HEK293 (cell line): ENCODE measurements around the gene FHIT.

Experiments used
- CTCF ChIA-PET: fragments of 350-600 bp; formaldehyde crosslinking; extraction: SDS; loops from one replicate; lab custom pipeline; 2021; ENCODE audit warnings: antibody characterized with exemption; lab: Yijun Ruan, JAX
- POLR2A ChIA-PET: fragments of 300-600 bp; formaldehyde crosslinking; extraction: SDS; loops from one replicate; lab custom pipeline; 2020; ENCODE audit warnings: antibody characterized with exemption, inconsistent platforms; lab: Yijun Ruan, JAX
- H3K27ac ChIP-seq: fragments of 200-500 bp; sonication (Bioruptor generic); 2 replicates; pipeline ENCODE4 v1.5.1; 2014; ENCODE audit warnings: low read depth, low read length, control low read depth, inconsistent platforms; ENCODE audit errors: extremely low read depth
- H3K36me3 ChIP-seq, 2 experiments: fragments of 200-500 bp in 1 of 2; sonication (Bioruptor generic) in 1 of 2; 1 replicate in 1 of 2; 2 replicates in 1 of 2; pipeline ENCODE4 v1.5.1; 2014 to 2017; ENCODE audit warnings: inconsistent platforms in 2 of 2, low read length in 2 of 2; ENCODE audit not compliant: control insufficient read depth in 2 of 2, insufficient read depth in 1 of 2
- H3K4me1 ChIP-seq: fragments of 200-500 bp; sonication (Bioruptor generic); 2 replicates; pipeline ENCODE4 v1.5.1; 2014; ENCODE audit warnings: mild to moderate bottlenecking, low read length, inconsistent platforms; ENCODE audit not compliant: control insufficient read depth, insufficient read depth
- H3K4me3 ChIP-seq: 2 replicates; pipeline ENCODE4 v1.5.1; 2011; ENCODE audit warnings: low read depth, mild to moderate bottlenecking, control low read depth, low read length, moderate library complexity
- H3K9me3 ChIP-seq: fragments of 200-500 bp; sonication (Bioruptor generic); 2 replicates; pipeline ENCODE4 v1.5.1; 2014; ENCODE audit warnings: low read depth, low read length, inconsistent platforms; ENCODE audit not compliant: control insufficient read depth, insufficient read depth
- GFI1B ChIP-seq: fragments of 450-650 bp; formaldehyde crosslinking; IDR thresholded peaks from 2 replicates; pipeline ENCODE4 v1.5.1; 2016; ENCODE audit warnings: missing biosample characterization, missing genetic modification characterization
- KLF10 ChIP-seq: fragments of 450-650 bp; IDR thresholded peaks from 2 replicates; pipeline ENCODE4 v1.5.1; 2018; ENCODE audit warnings: missing biosample characterization, mild to moderate bottlenecking, missing genetic modification characterization
- KLF8 ChIP-seq: fragments of 450-650 bp; formaldehyde crosslinking; IDR thresholded peaks from 2 replicates; pipeline ENCODE4 v1.5.1; 2016; ENCODE audit warnings: missing biosample characterization, missing genetic modification characterization
- MYNN ChIP-seq: fragments of 450-650 bp; formaldehyde crosslinking; IDR thresholded peaks from 2 replicates; pipeline ENCODE4 v1.5.1; 2016; ENCODE audit warnings: missing biosample characterization, missing genetic modification characterization, borderline replicate concordance
- OSR2 ChIP-seq: fragments of 450-650 bp; formaldehyde crosslinking; IDR thresholded peaks from 2 replicates; pipeline ENCODE4 v1.5.1; 2016; ENCODE audit warnings: missing biosample characterization, missing genetic modification characterization
- WT1 ChIP-seq: fragments of 450-650 bp; formaldehyde crosslinking; IDR thresholded peaks from 2 replicates; pipeline ENCODE4 v1.5.1; 2016; ENCODE audit warnings: missing biosample characterization, missing genetic modification characterization
- ZEB2 ChIP-seq: fragments of 450-650 bp; formaldehyde crosslinking; IDR thresholded peaks from 2 replicates; pipeline ENCODE4 v1.5.1; 2016; ENCODE audit warnings: missing biosample characterization, missing genetic modification characterization
- ZNF10 ChIP-seq: fragments of 450-650 bp; formaldehyde crosslinking; IDR thresholded peaks from 2 replicates; pipeline ENCODE4 v1.5.1; 2017; ENCODE audit warnings: missing biosample characterization, missing genetic modification characterization
- ZNF174 ChIP-seq: fragments of 450-650 bp; formaldehyde crosslinking; IDR thresholded peaks from 2 replicates; pipeline ENCODE4 v1.5.0; 2017; ENCODE audit warnings: missing biosample characterization, mild to moderate bottlenecking, missing genetic modification characterization
- ZNF19 ChIP-seq: fragments of 450-650 bp; formaldehyde crosslinking; IDR thresholded peaks from 2 replicates; pipeline ENCODE4; 2016; ENCODE audit warnings: missing biosample characterization, missing genetic modification characterization, low read depth
- ZNF221 ChIP-seq: fragments of 450-650 bp; formaldehyde crosslinking; IDR thresholded peaks from 2 replicates; pipeline ENCODE4 v1.5.1; 2017; ENCODE audit warnings: missing biosample characterization, missing genetic modification characterization, borderline replicate concordance
- ZNF341 ChIP-seq: fragments of 450-650 bp; formaldehyde crosslinking; IDR thresholded peaks from 2 replicates; pipeline ENCODE4; 2016; ENCODE audit warnings: low read depth, missing biosample characterization, missing genetic modification characterization
- ZNF549 ChIP-seq: fragments of 450-650 bp; IDR thresholded peaks from 2 replicates; pipeline ENCODE4 v1.5.1; 2018; ENCODE audit warnings: missing biosample characterization, missing genetic modification characterization, mild to moderate bottlenecking, inconsistent platforms, moderate library complexity
- ZNF768 ChIP-seq: fragments of 450-650 bp; formaldehyde crosslinking; IDR thresholded peaks from 2 replicates; pipeline ENCODE4 v1.5.1; 2018; ENCODE audit warnings: missing biosample characterization, mild to moderate bottlenecking, missing genetic modification characterization
- ZNF777 ChIP-seq: fragments of 450-650 bp; formaldehyde crosslinking; IDR thresholded peaks from 2 replicates; pipeline ENCODE4 v1.5.1; 2017; ENCODE audit warnings: missing biosample characterization, missing genetic modification characterization, borderline replicate concordance
- TF ChIP-seq, protein P1 (sequence below): fragments of 450-650 bp; formaldehyde crosslinking; IDR thresholded peaks from 2 replicates; pipeline ENCODE4 v1.5.0; 2017; ENCODE audit warnings: missing biosample characterization, missing genetic modification characterization, borderline replicate concordance
- TF ChIP-seq, protein P2 (sequence below): fragments of 450-650 bp; formaldehyde crosslinking; IDR thresholded peaks from 2 replicates; pipeline ENCODE4; 2016; ENCODE audit warnings: missing biosample characterization, missing genetic modification characterization
- TF ChIP-seq, protein P3 (sequence below): fragments of 450-650 bp; formaldehyde crosslinking; IDR thresholded peaks from 2 replicates; pipeline ENCODE4 v1.5.1; 2016; ENCODE audit warnings: missing biosample characterization, missing genetic modification characterization
- TF ChIP-seq, protein P4 (sequence below): fragments of 450-650 bp; formaldehyde crosslinking; IDR thresholded peaks from 2 replicates; pipeline ENCODE4 v1.5.1; 2016; ENCODE audit warnings: missing biosample characterization, missing genetic modification characterization
- TF ChIP-seq, protein P5 (sequence below): fragments of 450-650 bp; formaldehyde crosslinking; IDR thresholded peaks from 2 replicates; pipeline ENCODE4 v1.5.1; 2016; ENCODE audit warnings: missing biosample characterization, missing genetic modification characterization, borderline replicate concordance
- TF ChIP-seq, protein P6 (sequence below): fragments of 450-650 bp; IDR thresholded peaks from 2 replicates; pipeline ENCODE4 v1.5.1; 2018; ENCODE audit warnings: missing biosample characterization, missing genetic modification characterization

The FHIT gene

DNA sequence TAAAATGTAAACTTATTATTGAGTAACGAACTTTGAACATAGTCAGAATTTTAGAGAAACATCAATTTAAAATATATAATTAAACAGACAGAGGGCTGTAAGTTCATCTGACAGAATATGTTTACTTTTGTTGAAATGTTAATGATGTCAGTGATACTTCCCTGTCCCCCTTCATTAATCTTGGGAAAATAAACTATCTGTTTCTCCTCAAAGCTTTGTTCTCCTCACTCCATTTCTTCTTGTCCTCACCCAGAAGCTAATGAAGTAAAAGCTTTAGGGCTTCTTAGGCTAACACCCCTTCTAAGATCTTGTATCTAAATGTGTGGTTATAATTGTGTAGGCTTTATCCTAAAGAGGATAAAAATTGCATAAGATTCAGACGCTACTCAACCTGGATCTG lies 1031.8 kb downstream of the FHIT start (continued):
- TF ChIP-seq, protein P1, sequence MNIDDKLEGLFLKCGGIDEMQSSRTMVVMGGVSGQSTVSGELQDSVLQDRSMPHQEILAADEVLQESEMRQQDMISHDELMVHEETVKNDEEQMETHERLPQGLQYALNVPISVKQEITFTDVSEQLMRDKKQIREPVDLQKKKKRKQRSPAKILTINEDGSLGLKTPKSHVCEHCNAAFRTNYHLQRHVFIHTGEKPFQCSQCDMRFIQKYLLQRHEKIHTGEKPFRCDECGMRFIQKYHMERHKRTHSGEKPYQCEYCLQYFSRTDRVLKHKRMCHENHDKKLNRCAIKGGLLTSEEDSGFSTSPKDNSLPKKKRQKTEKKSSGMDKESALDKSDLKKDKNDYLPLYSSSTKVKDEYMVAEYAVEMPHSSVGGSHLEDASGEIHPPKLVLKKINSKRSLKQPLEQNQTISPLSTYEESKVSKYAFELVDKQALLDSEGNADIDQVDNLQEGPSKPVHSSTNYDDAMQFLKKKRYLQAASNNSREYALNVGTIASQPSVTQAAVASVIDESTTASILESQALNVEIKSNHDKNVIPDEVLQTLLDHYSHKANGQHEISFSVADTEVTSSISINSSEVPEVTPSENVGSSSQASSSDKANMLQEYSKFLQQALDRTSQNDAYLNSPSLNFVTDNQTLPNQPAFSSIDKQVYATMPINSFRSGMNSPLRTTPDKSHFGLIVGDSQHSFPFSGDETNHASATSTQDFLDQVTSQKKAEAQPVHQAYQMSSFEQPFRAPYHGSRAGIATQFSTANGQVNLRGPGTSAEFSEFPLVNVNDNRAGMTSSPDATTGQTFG, result no peak
- TF ChIP-seq ZNF10 (tag by site-specific recombination) (no peak), ZEB2 (tag by site-specific recombination) (no peak), WT1 (tag by site-specific recombination) (no peak), ZNF549 (tag by site-specific recombination) (no peak), ZNF19 (tag by site-specific recombination) (no peak)
- TF ChIP-seq, protein P2, sequence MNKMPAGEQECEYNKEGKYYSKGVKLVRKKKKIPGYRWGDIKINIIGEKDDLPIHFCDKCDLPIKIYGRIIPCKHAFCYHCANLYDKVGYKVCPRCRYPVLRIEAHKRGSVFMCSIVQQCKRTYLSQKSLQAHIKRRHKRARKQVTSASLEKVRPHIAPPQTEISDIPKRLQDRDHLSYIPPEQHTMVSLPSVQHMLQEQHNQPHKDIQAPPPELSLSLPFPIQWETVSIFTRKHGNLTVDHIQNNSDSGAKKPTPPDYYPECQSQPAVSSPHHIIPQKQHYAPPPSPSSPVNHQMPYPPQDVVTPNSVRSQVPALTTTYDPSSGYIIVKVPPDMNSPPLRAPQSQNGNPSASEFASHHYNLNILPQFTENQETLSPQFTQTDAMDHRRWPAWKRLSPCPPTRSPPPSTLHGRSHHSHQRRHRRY, result no peak
- TF ChIP-seq, protein P3, sequence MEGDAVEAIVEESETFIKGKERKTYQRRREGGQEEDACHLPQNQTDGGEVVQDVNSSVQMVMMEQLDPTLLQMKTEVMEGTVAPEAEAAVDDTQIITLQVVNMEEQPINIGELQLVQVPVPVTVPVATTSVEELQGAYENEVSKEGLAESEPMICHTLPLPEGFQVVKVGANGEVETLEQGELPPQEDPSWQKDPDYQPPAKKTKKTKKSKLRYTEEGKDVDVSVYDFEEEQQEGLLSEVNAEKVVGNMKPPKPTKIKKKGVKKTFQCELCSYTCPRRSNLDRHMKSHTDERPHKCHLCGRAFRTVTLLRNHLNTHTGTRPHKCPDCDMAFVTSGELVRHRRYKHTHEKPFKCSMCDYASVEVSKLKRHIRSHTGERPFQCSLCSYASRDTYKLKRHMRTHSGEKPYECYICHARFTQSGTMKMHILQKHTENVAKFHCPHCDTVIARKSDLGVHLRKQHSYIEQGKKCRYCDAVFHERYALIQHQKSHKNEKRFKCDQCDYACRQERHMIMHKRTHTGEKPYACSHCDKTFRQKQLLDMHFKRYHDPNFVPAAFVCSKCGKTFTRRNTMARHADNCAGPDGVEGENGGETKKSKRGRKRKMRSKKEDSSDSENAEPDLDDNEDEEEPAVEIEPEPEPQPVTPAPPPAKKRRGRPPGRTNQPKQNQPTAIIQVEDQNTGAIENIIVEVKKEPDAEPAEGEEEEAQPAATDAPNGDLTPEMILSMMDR (tag by site-specific recombination), result no peak

DNA sequence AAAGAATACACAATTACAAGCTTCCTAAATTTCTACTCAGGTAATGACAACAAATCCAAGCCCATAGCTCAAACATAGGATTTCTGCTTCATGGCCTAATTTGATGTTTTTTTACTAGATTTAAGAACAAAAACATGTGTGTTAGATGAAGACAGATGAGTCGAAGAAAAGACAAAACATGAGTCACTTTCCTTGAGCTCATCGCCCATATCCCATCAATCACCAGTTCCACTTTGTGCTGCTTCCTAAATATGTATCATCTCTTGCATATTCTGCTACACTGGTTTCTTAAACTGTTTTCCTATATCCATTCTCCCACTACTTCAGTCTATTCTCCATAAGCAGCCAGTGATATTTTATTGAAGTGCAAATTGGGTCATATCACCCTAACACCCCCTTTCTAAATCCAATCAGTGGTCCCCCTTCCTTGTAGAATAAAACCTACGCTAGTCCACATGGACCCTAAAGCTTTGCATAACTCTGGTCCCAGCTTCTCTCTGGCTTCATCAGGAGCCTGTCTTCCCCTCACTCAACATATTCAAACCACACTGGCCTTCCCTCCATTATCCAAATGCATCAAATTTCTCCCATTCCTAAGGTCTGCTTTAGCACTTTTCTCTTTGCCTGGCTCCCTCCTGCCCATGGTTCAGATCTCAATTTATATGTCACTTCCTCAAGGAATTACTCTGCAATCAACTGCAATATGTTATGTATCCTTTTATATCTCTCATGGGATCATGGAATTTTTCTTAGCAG lies 1033.9 kb downstream of the FHIT start:
- Histone ChIP-seq H3K4me1 (0 out of 2 replicates have a peak, but pooled peaks cover 2% of the 10 kb centered on the region), H3K4me3 (no peak overlapping the region), H3K27ac (no peak overlapping the region), H3K9me3 (no peaks in the 10 kb centered on the region)
- TF ChIP-seq ZNF768 (tag by site-specific recombination) (no peak), KLF10 (tag by site-specific recombination) (no peak), GFI1B (tag by site-specific recombination) (no peak), ZNF174 (no peak), OSR2 (tag by site-specific recombination) (no peak), WT1 (tag by site-specific recombination) (no peak), KLF8 (tag by site-specific recombination) (no peak), ZNF221 (tag by site-specific recombination) (no peak)
- TF ChIP-seq, all 188 proteins: peak for 0
- ChIA-PET POLR2A (no interaction called here), CTCF (no interaction called here)
- H3K36me3 ChIP-seq, result no peaks in the 10 kb centered on the region

DNA sequence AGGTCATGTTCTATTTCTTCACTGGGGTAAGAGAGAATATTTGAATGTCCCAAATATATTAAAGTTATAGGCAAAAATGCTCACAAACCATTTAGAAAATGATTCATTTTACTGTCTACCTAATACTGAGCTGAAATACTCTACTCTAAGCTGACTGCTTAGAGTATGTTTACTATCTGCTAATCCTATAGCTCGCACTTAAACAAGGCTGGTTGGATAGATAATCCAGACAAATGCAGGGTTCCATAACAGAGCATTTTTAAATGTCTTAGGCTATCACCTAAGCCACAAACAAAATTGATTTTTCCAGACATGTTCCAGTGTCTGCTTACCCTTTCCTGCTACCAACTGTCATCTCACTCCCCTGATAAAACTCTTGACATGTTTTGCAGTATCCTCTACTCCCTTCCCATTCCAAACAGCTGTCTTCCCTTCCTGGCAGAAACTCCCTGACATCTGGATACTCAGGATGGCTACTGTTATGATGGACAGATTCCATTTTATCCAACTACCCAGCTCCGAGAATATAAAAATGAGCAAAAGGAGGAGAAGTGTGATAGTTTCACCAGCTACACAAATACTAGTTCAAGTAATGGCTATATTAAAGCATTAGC lies 1034.7 kb downstream of the FHIT start:
- CTCF ChIA-PET, result no interaction called here
- POLR2A ChIA-PET, result no interaction called here
- H3K27ac ChIP-seq, result no peak overlapping the region
- TF ChIP-seq MYNN (tag by site-specific recombination), result no peak
- TF ChIP-seq, protein P4, sequence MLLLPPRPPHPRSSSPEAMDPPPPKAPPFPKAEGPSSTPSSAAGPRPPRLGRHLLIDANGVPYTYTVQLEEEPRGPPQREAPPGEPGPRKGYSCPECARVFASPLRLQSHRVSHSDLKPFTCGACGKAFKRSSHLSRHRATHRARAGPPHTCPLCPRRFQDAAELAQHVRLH (tag by site-specific recombination), result no peak
- TF ChIP-seq, protein P5, sequence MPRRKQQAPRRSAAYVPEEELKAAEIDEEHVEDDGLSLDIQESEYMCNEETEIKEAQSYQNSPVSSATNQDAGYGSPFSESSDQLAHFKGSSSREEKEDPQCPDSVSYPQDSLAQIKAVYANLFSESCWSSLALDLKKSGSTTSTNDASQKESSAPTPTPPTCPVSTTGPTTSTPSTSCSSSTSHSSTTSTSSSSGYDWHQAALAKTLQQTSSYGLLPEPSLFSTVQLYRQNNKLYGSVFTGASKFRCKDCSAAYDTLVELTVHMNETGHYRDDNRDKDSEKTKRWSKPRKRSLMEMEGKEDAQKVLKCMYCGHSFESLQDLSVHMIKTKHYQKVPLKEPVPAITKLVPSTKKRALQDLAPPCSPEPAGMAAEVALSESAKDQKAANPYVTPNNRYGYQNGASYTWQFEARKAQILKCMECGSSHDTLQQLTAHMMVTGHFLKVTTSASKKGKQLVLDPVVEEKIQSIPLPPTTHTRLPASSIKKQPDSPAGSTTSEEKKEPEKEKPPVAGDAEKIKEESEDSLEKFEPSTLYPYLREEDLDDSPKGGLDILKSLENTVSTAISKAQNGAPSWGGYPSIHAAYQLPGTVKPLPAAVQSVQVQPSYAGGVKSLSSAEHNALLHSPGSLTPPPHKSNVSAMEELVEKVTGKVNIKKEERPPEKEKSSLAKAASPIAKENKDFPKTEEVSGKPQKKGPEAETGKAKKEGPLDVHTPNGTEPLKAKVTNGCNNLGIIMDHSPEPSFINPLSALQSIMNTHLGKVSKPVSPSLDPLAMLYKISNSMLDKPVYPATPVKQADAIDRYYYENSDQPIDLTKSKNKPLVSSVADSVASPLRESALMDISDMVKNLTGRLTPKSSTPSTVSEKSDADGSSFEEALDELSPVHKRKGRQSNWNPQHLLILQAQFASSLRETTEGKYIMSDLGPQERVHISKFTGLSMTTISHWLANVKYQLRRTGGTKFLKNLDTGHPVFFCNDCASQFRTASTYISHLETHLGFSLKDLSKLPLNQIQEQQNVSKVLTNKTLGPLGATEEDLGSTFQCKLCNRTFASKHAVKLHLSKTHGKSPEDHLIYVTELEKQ, result no peak
- no peak for TF ChIP-seq ZNF768 (tag by site-specific recombination)
- TF ChIP-seq, protein P6, sequence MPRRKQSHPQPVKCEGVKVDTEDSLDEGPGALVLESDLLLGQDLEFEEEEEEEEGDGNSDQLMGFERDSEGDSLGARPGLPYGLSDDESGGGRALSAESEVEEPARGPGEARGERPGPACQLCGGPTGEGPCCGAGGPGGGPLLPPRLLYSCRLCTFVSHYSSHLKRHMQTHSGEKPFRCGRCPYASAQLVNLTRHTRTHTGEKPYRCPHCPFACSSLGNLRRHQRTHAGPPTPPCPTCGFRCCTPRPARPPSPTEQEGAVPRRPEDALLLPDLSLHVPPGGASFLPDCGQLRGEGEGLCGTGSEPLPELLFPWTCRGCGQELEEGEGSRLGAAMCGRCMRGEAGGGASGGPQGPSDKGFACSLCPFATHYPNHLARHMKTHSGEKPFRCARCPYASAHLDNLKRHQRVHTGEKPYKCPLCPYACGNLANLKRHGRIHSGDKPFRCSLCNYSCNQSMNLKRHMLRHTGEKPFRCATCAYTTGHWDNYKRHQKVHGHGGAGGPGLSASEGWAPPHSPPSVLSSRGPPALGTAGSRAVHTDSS (tag by site-specific recombination), result no peak
- TF ChIP-seq ZNF341 (tag by site-specific recombination), result no peak
- TF ChIP-seq ZNF777 (tag by site-specific recombination), result no peak

More for the DNA sequence above, 1034.7 kb downstream of the FHIT start:
- Histone ChIP-seq H3K9me3 (no peaks in the 10 kb centered on the region), H3K4me3 (no peak overlapping the region), H3K36me3 (no peaks in the 10 kb centered on the region), H3K4me1 (0 out of 2 replicates have a peak, but pooled peaks cover 2% of the 10 kb centered on the region)
